H1 (cell line): Measurements from ENCODE around the gene CUZD1. TPM values are rescaled to one million over a fixed set of nuclear protein-coding genes. Genes with fewer than 3 reads are reported as not detected.

Experiments used
- CTCF ChIA-PET: fragments of 300-600 bp; sonication (Branson Sonifier 250); formaldehyde crosslinking; loops from one replicate; lab custom pipeline; 2021; ENCODE audit not compliant: partially characterized antibody; lab: Charles Lee
- POLR2A ChIA-PET: fragments of 300-600 bp; sonication (Branson Sonifier 250); formaldehyde crosslinking; loops from one replicate; lab custom pipeline; 2021; ENCODE audit warnings: inconsistent platforms; ENCODE audit not compliant: partially characterized antibody; lab: Charles Lee
- DNase-seq, 2 experiments: peaks; one replicate each; pipeline versions ENCODE4 v3.0.0 to v3.0.0-alpha.2; 2010 to 2022; ENCODE audit warnings: low spot score in 2 of 2, low read depth in 1 of 2, mixed read lengths in 1 of 2
- FAIRE-seq: peaks from 2 replicates; lab custom pipeline; 2011; peaks lifted over from hg19 to GRCh38; lab: Jason Lieb, UNC
- H2AFZ ChIP-seq: 2 replicates; pipeline ENCODE4 v1.8.1; 2012; ENCODE audit warnings: low read length, inconsistent platforms
- H2AK5ac ChIP-seq: 2 replicates; pipeline ENCODE4 v1.6.1; 2013; ENCODE audit warnings: low read depth, low read length
- H2BK120ac ChIP-seq: replicated peaks from 2 replicates; pipeline ENCODE3; 2013; ENCODE audit warnings: low read depth, low read length, inconsistent platforms
- H2BK12ac ChIP-seq: 2 replicates; pipeline ENCODE4 v1.6.1; 2013; ENCODE audit warnings: low read depth, low read length
- H2BK15ac ChIP-seq: 2 replicates; pipeline ENCODE4 v1.6.1; 2013; ENCODE audit warnings: low read length
- H2BK20ac ChIP-seq: 2 replicates; pipeline ENCODE4 v1.6.1; 2013; ENCODE audit warnings: low read length
- H2BK5ac ChIP-seq: 2 replicates; pipeline ENCODE4 v1.6.1; 2013; ENCODE audit warnings: low read depth, low read length
- H3K14ac ChIP-seq: 2 replicates; pipeline ENCODE4 v1.6.1; 2013; ENCODE audit warnings: inconsistent platforms; ENCODE audit not compliant: insufficient read length
- H3K18ac ChIP-seq: 2 replicates; pipeline ENCODE4 v1.6.1; 2013; ENCODE audit warnings: low read length; ENCODE audit errors: extremely low read depth
- H3K23ac ChIP-seq: 2 replicates; pipeline ENCODE4 v1.6.1; 2013; ENCODE audit warnings: inconsistent platforms; ENCODE audit not compliant: insufficient read length
- H3K23me2 ChIP-seq: 2 replicates; pipeline ENCODE4 v1.6.1; 2013; ENCODE audit warnings: low read depth, low read length
- H3K27ac ChIP-seq: 2 replicates; pipeline ENCODE4 v1.6.1; 2011; ENCODE audit warnings: low read depth, low read length, inconsistent platforms
- H3K27me3 ChIP-seq, 4 experiments: replicated peaks in 1 of 4; 1 replicate in 1 of 4; 2 replicates in 3 of 4; pipeline versions ENCODE4 v1.6.1 to v1.8.1; 2011 to 2013; ENCODE audit warnings: low read length in 3 of 4, mild to moderate bottlenecking in 3 of 4, inconsistent platforms in 2 of 4, mixed read lengths in 2 of 4, moderate library complexity in 1 of 4; ENCODE audit not compliant: control insufficient read depth in 3 of 4, insufficient read depth in 3 of 4; ENCODE audit errors: extremely low read depth in 1 of 4
- H3K36me3 ChIP-seq, 4 experiments: 2 replicates each; pipeline versions ENCODE4 v1.6.1 to v1.8.1; 2011 to 2013; ENCODE audit warnings: mild to moderate bottlenecking in 4 of 4, low read length in 3 of 4, moderate library complexity in 2 of 4, control low read depth in 1 of 4, inconsistent platforms in 1 of 4; ENCODE audit not compliant: insufficient read depth in 4 of 4, control insufficient read depth in 2 of 4
- H3K4ac ChIP-seq: replicated peaks from 2 replicates; pipeline ENCODE3; 2013; ENCODE audit warnings: low read length, low read depth, mixed read lengths, inconsistent platforms; ENCODE audit not compliant: insufficient read length
- H3K4me1 ChIP-seq, 4 experiments: replicated peaks in 1 of 4; 1 replicate in 1 of 4; 2 replicates in 3 of 4; pipeline versions ENCODE4 v1.6.1 to v1.8.1; 2011 to 2013; ENCODE audit warnings: low read length in 3 of 4, inconsistent platforms in 2 of 4, mixed read lengths in 1 of 4; ENCODE audit not compliant: insufficient read depth in 4 of 4, control insufficient read depth in 3 of 4
- H3K4me2 ChIP-seq, 2 experiments: 2 replicates each; pipeline versions ENCODE4 v1.6.1 to v1.8.1; 2011 to 2013; ENCODE audit warnings: low read depth in 2 of 2, low read length in 2 of 2, control low read depth in 1 of 2, inconsistent platforms in 1 of 2, mild to moderate bottlenecking in 1 of 2; ENCODE audit not compliant: insufficient read depth in 1 of 2
- H3K4me3 ChIP-seq, 4 experiments: fragments of 200-600, 300-600 bp in 1 of 4; sonication (generic), shearing (Covaris generic), sonication (Bioruptor Twin) in 1 of 4; 2 replicates each; pipeline versions ENCODE4 v1.5.1 to v1.8.1; 2011 to 2016; ENCODE audit warnings: low read length in 4 of 4, low read depth in 3 of 4, control low read depth in 2 of 4, inconsistent platforms in 2 of 4, mild to moderate bottlenecking in 2 of 4, mixed read lengths in 1 of 4, moderate library complexity in 1 of 4; ENCODE audit not compliant: insufficient read depth in 2 of 4; ENCODE audit errors: extremely low read depth in 1 of 4
- H3K56ac ChIP-seq: replicated peaks from 2 replicates; pipeline ENCODE3; 2013; ENCODE audit warnings: low read depth, mild to moderate bottlenecking, mixed read lengths, low read length, inconsistent platforms; ENCODE audit not compliant: insufficient read length
- H3K79me1 ChIP-seq: 2 replicates; pipeline ENCODE4 v1.6.1; 2013; ENCODE audit warnings: low read depth, low read length, control low read depth
- H3K79me2 ChIP-seq, 2 experiments: 2 replicates each; pipeline versions ENCODE4 v1.6.1 to v1.8.1; 2012 to 2013; ENCODE audit warnings: low read length in 2 of 2, mild to moderate bottlenecking in 2 of 2, inconsistent platforms in 1 of 2; ENCODE audit not compliant: insufficient read depth in 2 of 2, control insufficient read depth in 1 of 2
- H3K9ac ChIP-seq, 4 experiments: replicated peaks in 1 of 4; 1 replicate in 1 of 4; 2 replicates in 3 of 4; pipeline versions ENCODE4 v1.6.1 to v1.8.1; 2011 to 2013; ENCODE audit warnings: low read depth in 3 of 4, low read length in 3 of 4, control low read depth in 2 of 4, mild to moderate bottlenecking in 2 of 4, moderate library complexity in 2 of 4, inconsistent platforms in 1 of 4; ENCODE audit errors: extremely low read depth in 1 of 4
- H3K9me3 ChIP-seq, 2 experiments: 2 replicates each; pipeline versions ENCODE4 v1.6.1 to v1.8.1; 2012 to 2013; ENCODE audit warnings: mild to moderate bottlenecking in 2 of 2, moderate library complexity in 2 of 2, control low read depth in 1 of 2, inconsistent platforms in 1 of 2, low read depth in 1 of 2, low read length in 1 of 2, mixed read lengths in 1 of 2; ENCODE audit not compliant: insufficient read depth in 2 of 2
- H4K20me1 ChIP-seq, 2 experiments: replicated peaks in 1 of 2; 2 replicates each; pipeline versions ENCODE3 to v1.8.1; 2011 to 2013; ENCODE audit warnings: inconsistent platforms in 2 of 2, low read length in 2 of 2, mild to moderate bottlenecking in 1 of 2; ENCODE audit not compliant: insufficient read depth in 2 of 2, control insufficient read depth in 1 of 2
- H4K5ac ChIP-seq: 2 replicates; pipeline ENCODE4 v1.6.1; 2013; ENCODE audit warnings: low read length, low read depth, mixed read lengths, inconsistent platforms; ENCODE audit not compliant: insufficient read length
- H4K8ac ChIP-seq: 2 replicates; pipeline ENCODE4 v1.8.0; 2013; ENCODE audit warnings: mild to moderate bottlenecking, moderate library complexity, low read length, inconsistent platforms; ENCODE audit not compliant: insufficient read depth; ENCODE audit errors: extremely low read depth
- H4K91ac ChIP-seq: replicated peaks from 2 replicates; pipeline ENCODE3; 2013; ENCODE audit warnings: low read length, mixed read lengths, inconsistent platforms; ENCODE audit not compliant: insufficient read length
- ATF3 ChIP-seq: IDR thresholded peaks from 2 replicates; pipeline ENCODE4 v1.6.1; 2011; ENCODE audit warnings: low read depth, mild to moderate bottlenecking, low read length; ENCODE audit not compliant: insufficient read depth
- E2F6 ChIP-seq: IDR thresholded peaks from 2 replicates; pipeline ENCODE4 v1.6.1; 2012; ENCODE audit warnings: inconsistent platforms
- EZH2 ChIP-seq: fragments of 200-600 bp; sonication (generic); IDR thresholded peaks from 2 replicates; pipeline ENCODE4 v1.7.1; 2012; ENCODE audit warnings: low read depth, mild to moderate bottlenecking, moderate library complexity, low read length, inconsistent platforms; ENCODE audit not compliant: severe bottlenecking
- GABPA ChIP-seq: IDR thresholded peaks from 2 replicates; pipeline ENCODE4 v1.6.1; 2011; ENCODE audit warnings: mild to moderate bottlenecking, low read length, moderate library complexity, borderline replicate concordance; ENCODE audit not compliant: insufficient read depth
- JUND ChIP-seq: IDR thresholded peaks from 2 replicates; pipeline ENCODE4 v1.6.1; 2011; ENCODE audit warnings: mild to moderate bottlenecking, improper control_type of control experiment, low read length
- KDM1A ChIP-seq: fragments of 200-600, 300-600 bp; sonication (generic); IDR thresholded peaks from 2 replicates; pipeline ENCODE4 v1.7.1; 2016; ENCODE audit warnings: mild to moderate bottlenecking, low read length, borderline replicate concordance
- KDM5A ChIP-seq: fragments of 200-600 bp; IDR thresholded peaks from 2 replicates; pipeline ENCODE4 v1.7.1; 2012; ENCODE audit warnings: mild to moderate bottlenecking, low read length, inconsistent platforms, mixed read lengths
- MAFK ChIP-seq: IDR thresholded peaks from 2 replicates; pipeline ENCODE4 v1.6.1; 2012; ENCODE audit warnings: low read depth, mild to moderate bottlenecking, improper control_type of control experiment, low read length
- POLR2A ChIP-seq, 2 experiments: IDR thresholded peaks; 1 replicate in 1 of 2; 2 replicates in 1 of 2; pipeline ENCODE4 v1.6.1; 2011; ENCODE audit warnings: low read depth in 2 of 2, low read length in 2 of 2, mild to moderate bottlenecking in 2 of 2; ENCODE audit errors: control extremely low read depth in 1 of 2
- RAD21 ChIP-seq, 2 experiments: IDR thresholded peaks in 1 of 2; conservative IDR thresholded peaks in 1 of 2; 2 replicates each; pipeline ENCODE4 v1.6.1; 2011; ENCODE audit warnings: low read depth in 2 of 2, low read length in 2 of 2, improper control_type of control experiment in 1 of 2, inconsistent platforms in 1 of 2, mild to moderate bottlenecking in 1 of 2, moderate library complexity in 1 of 2
- SP4 ChIP-seq: IDR thresholded peaks from 2 replicates; pipeline ENCODE4 v1.6.1; 2012; ENCODE audit warnings: low read length, inconsistent platforms
- SRF ChIP-seq: IDR thresholded peaks from 2 replicates; pipeline ENCODE4 v1.6.1; 2011; ENCODE audit warnings: mild to moderate bottlenecking, low read depth, low read length, moderate library complexity
- TEAD4 ChIP-seq: IDR thresholded peaks from 2 replicates; pipeline ENCODE4 v1.6.1; 2012; ENCODE audit warnings: low read depth, low read length, inconsistent platforms, mixed read lengths
- WGBS, 2 experiments: shearing (Covaris generic) in 1 of 2; methylation state at CpG; one replicate each; pipeline versions ENCODE4 v1.1.6 to v1.1.7; 2013 to 2015; ENCODE audit warnings: low lambda C conversion rate in 2 of 2, mixed read lengths in 2 of 2, inconsistent platforms in 1 of 2, low coverage in 1 of 2, missing lambda C conversion rate in 1 of 2; ENCODE audit not compliant: insufficient replicate concordance in 2 of 2, insufficient coverage in 1 of 2, insufficient read length in 1 of 2; ENCODE audit errors: extremely low coverage in 1 of 2, missing lambda C conversion rate in 1 of 2; 5-methylcytosine and 5-hydroxymethylcytosine counted together
- polyA plus RNA-seq, 7 experiments: library from polyadenylated mRNA; depleted of rRNA in 3 of 7; stranded (reverse) in 5 of 7; unstranded in 2 of 7; fragments of >200 nt in 5 of 7; fragments of 200-250 nt in 2 of 7; gene quantifications; 1 replicate in 5 of 7; 2 replicates in 1 of 7; 4 replicates in 1 of 7; pipeline versions ENCODE4 v1.2.1 to v1.2.3, GENCODE V29; 2011 to 2013; ENCODE audit warnings: missing spikeins in 2 of 7, mixed read lengths in 2 of 7
- total RNA-seq: library from RNA; stranded (reverse); fragmentation: NEBNext Ultra II Directional; extraction: Animal tissue kit (Norgen Biotek cat#: 25700); gene quantifications from 2 replicates; pipeline ENCODE4 v1.2.1, GENCODE V29; 2021

The CUZD1 gene
- total and polyA plus RNA-seq, 2 of the 8 experiments (the other 6 are each of a cell fraction or from before 2014, with no cell fraction given) = 11.9 to 30.0 TPM

GRCh38 chr10:122859527-122859926 lies 13.9 kb upstream of the CUZD1 start:
- no peak overlapping the region for H3K4me2 ChIP-seq
- FAIRE-seq (no peak), DNase-seq (no peak)
- no peak overlapping the region for H2AFZ ChIP-seq
- no peaks in the 10 kb centered on the region for H3K23me2 ChIP-seq
- no peak overlapping the region for H2BK120ac ChIP-seq
- H3K27me3 ChIP-seq = no peaks in the 10 kb centered on the region
- H3K4ac ChIP-seq = no peak overlapping the region
- H2AK5ac ChIP-seq = no peak overlapping the region
- H4K8ac ChIP-seq = no peak overlapping the region
- no peak overlapping the region for H3K4me3 ChIP-seq
- H3K14ac ChIP-seq = no peak overlapping the region
- no peak overlapping the region for H2BK5ac ChIP-seq
- no peak overlapping the region for H4K5ac ChIP-seq
- H3K9me3 ChIP-seq = no peaks in the 10 kb centered on the region
- no peak overlapping the region for H2BK12ac ChIP-seq
- no peak overlapping the region for H3K27ac ChIP-seq
- no peaks in the 10 kb centered on the region for H4K20me1 ChIP-seq
- no peak overlapping the region for H3K56ac ChIP-seq
- H2BK15ac ChIP-seq = no peak overlapping the region
- H3K79me2 ChIP-seq = no peaks in the 10 kb centered on the region
- no peak overlapping the region for H3K9ac ChIP-seq
- no peak overlapping the region for H2BK20ac ChIP-seq
- H3K4me1 ChIP-seq = peaks cover 0 to 5% (median 2%) of the 10 kb centered on the region in 4 experiments; a peak in 2 of 7 replicates
- no peaks in the 10 kb centered on the region for H3K36me3 ChIP-seq
- WGBS, 2 experiments = 86% methylated on average over 1 of the region's 1 CpG; no CpG with 5 or more reads in 1 of the 2 experiments
- no peak overlapping the region for H3K23ac ChIP-seq
- ChIA-PET CTCF (interaction anchor here (1.1 kb wide), 1 partner anchor 10 kb away, joined by 5 read pairs; no protein-coding TSS in a partner anchor), POLR2A (interaction anchor here (0.9 to 1.1 kb wide), 3 partner anchors 11 to 15 kb away, joined by 3 read pairs; partner anchors contain the start of gene CUZD1)
- H4K91ac ChIP-seq = no peak overlapping the region
- H3K18ac ChIP-seq = no peak overlapping the region
- H3K79me1 ChIP-seq = no peaks in the 10 kb centered on the region
- no peak for TF ChIP-seq SRF
- TF ChIP-seq E2F6 = no peak
- TF ChIP-seq TEAD4 = no peak
- no peak for TF ChIP-seq KDM5A
- TF ChIP-seq POLR2A (IDR thresholded peaks at IDR 0.05; ENCODE audit: control extremely low read depth in 1 of 2, low read depth in 2 of 2, low read length in 2 of 2) = no peak
- no peak for TF ChIP-seq KDM1A
- TF ChIP-seq RAD21 (IDR thresholded peaks at IDR 0.05 in 1 of 2, conservative IDR thresholded peaks at IDR 0.05 in 1 of 2; ENCODE audit: low read depth in 2 of 2, low read length in 2 of 2) = no peak
- TF ChIP-seq EZH2 = no peak
- no peak for TF ChIP-seq ATF3
- no peak for TF ChIP-seq JUND
- TF ChIP-seq GABPA = no peak
- TF ChIP-seq MAFK = no peak
- TF ChIP-seq SP4 = no peak
